ENCODE data around the gene ITIH1. TPM values are rescaled to one million over a fixed set of nuclear protein-coding genes. Genes with fewer than 3 reads are reported as not detected.

ITIH1 gene
- total RNA-seq, 4 donors from 2014 or later: not detected

DNA sequence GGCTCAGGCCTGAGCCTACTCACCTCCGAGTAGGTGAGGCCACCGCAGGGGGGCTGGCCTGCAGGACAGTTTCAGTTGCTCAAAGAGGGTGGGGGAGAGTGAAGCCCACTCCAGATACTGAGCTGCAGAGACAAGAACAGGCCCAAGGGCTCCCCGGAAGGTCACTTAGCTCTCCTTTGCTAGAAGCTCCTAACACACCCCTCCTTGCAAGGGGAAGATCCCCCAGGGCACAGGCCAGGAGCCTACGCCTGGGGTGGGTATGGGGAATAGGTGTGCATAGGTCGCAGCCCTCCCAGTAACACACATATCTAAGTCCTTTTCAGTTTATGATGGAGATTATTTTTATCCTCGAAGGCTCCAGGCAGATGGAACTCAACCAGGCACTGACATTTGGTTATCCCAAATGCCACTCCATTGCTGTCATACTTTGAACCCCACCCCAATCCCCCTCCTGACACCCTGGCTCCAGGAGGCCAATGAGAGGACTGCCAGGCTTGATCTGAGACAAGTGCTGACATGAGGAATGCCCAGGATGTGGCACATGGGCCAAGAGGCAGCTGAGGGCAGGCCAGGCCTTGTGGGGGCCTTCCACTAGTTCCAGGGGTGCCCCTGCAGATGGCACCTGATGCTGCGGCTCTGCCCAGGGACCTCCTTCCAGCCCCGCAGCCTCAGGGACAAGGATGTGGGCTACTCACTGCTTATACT, 58.5 kb downstream of the ITIH1 start:
- Histone ChIP-seq H3K36me3 (no peaks in the 10 kb centered on the region), H3K27me3 (no peaks in the 10 kb centered on the region), H3K9me3 (no peaks in the 10 kb centered on the region), H3K4me1 (peaks cover 5 to 10% (median 6%) of the 10 kb centered on the region in 4 donors), H3K27ac (peak overlapping the region in 3 of 4 donors; percentile 4 to 62 (median 8)), H3K4me3 (no peak overlapping the region)
- no peak for DNase-seq
- TF ChIP-seq, protein P1, sequence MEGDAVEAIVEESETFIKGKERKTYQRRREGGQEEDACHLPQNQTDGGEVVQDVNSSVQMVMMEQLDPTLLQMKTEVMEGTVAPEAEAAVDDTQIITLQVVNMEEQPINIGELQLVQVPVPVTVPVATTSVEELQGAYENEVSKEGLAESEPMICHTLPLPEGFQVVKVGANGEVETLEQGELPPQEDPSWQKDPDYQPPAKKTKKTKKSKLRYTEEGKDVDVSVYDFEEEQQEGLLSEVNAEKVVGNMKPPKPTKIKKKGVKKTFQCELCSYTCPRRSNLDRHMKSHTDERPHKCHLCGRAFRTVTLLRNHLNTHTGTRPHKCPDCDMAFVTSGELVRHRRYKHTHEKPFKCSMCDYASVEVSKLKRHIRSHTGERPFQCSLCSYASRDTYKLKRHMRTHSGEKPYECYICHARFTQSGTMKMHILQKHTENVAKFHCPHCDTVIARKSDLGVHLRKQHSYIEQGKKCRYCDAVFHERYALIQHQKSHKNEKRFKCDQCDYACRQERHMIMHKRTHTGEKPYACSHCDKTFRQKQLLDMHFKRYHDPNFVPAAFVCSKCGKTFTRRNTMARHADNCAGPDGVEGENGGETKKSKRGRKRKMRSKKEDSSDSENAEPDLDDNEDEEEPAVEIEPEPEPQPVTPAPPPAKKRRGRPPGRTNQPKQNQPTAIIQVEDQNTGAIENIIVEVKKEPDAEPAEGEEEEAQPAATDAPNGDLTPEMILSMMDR (IDR thresholded peaks at IDR 0.05): no peak
- TF ChIP-seq POLR2AphosphoS5 (IDR thresholded peaks at IDR 0.05): no peak
- TF ChIP-seq POLR2A (IDR thresholded peaks at IDR 0.05): no peak
- TF ChIP-seq EP300 (IDR thresholded peaks at IDR 0.05; ENCODE audit: low read depth): no peak
- intact Hi-C loops (cut with DNase I; ENCODE audit: low total_unique reads): no loop called here
- 67 to 90% methylated on average over 3 to 8 of the region's 8 CpGs for WGBS, 2 donors (ENCODE audit: low coverage in 1 of 2)
- in situ Hi-C loops (cut with MboI; ENCODE audit: low pct_ligation_motif_present in 1 of 4, low pct_unique_long_range_greater_than_20kb in 1 of 4, low sequenced_read_pairs in 3 of 4): loop anchor here in 1 of 4 donors (25.0 kb wide), 1 partner anchor 251 kb away; no protein-coding TSS in a partner anchor

GRCh38 chr3:52836471-52836845, 59.1 kb downstream of the ITIH1 start:
- Histone ChIP-seq H3K4me3 (no peak overlapping the region), H3K4me1 (peaks cover under 1 to 7% (median 2%) of the 10 kb centered on the region in 4 donors), H3K9me3 (no peaks in the 10 kb centered on the region), H3K36me3 (no peaks in the 10 kb centered on the region), H3K27ac (no peak overlapping the region), H3K27me3 (no peaks in the 10 kb centered on the region)
- intact Hi-C loops (cut with DNase I; ENCODE audit: low total_unique reads) (no loop called here), in situ Hi-C loops (cut with MboI; ENCODE audit: low pct_ligation_motif_present in 1 of 4, low pct_unique_long_range_greater_than_20kb in 1 of 4, low sequenced_read_pairs in 3 of 4) (loop anchor here in 1 of 4 donors (25.0 kb wide), 1 partner anchor 251 kb away; no protein-coding TSS in a partner anchor)
- no peak for DNase-seq
- 90% methylated on average over 2 to 5 of the region's 5 CpGs for WGBS, 2 donors (ENCODE audit: low coverage in 1 of 2)
- no peak for TF ChIP-seq POLR2AphosphoS5 (IDR thresholded peaks at IDR 0.05)
- no peak for TF ChIP-seq POLR2A (IDR thresholded peaks at IDR 0.05)
- TF ChIP-seq, protein P1 (IDR thresholded peaks at IDR 0.05): no peak
- TF ChIP-seq EP300 (IDR thresholded peaks at IDR 0.05; ENCODE audit: low read depth): no peak

DNA sequence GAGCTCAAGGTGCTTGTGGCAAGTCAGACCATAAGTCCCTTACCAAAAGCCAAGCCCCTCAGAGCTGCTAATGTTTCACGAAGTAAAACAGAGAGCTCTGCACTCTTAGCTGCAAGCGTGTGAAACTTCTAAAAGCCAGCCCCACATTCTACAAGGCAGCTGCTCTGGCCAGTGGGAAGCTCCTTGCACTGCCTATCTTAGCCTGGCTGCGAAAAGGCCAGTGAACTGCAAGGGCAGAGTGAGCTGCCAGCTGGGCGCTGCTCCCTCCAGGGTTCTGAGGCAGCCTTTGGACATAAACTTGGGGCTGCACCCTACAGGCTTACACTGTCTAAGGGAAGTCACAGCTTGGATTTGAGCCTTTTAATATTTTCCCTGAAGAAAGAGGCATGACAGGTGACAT, 59.6 kb downstream of the ITIH1 start:
- intact Hi-C loops (cut with DNase I; ENCODE audit: low total_unique reads) (no loop called here), in situ Hi-C loops (cut with MboI; ENCODE audit: low pct_ligation_motif_present in 1 of 4, low pct_unique_long_range_greater_than_20kb in 1 of 4, low sequenced_read_pairs in 3 of 4) (loop anchor here in 1 of 4 donors (25.0 kb wide), 1 partner anchor 250 kb away; no protein-coding TSS in a partner anchor)

DNA sequence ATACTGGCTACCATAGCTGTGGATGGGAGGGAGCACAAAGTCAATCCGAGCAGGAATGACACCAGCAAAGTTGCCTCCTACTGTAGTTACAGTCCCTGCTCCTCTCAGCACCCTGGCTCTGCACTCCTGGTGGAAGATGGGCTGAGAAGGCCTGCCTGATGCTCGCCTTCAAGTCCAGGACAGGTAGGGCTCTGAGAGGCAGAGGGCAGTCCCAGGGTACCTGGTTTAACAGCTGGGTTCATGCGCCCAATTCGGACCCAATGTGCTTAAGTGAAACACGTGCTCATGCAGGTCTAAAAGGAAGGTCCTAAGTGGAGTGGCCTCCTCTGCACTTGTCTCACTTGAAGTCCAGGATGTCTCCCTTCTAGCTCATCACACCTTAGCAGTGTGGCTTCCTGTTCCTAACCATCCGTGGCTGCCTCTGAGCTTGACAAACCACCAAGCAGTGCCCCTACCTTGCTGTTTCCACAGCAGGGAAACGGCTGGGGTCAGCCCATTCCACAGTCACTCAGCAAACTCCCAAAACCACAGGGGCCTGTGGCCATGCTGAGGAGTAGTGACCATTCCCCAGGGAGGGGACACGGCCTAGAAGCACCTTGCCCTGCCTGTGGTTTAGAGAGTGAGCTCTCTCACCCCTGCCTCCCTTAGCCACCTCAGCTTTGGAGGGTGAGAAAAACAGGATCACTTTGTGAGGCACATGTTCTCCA, 61.3 kb downstream of the ITIH1 start:
- in situ Hi-C loops (cut with MboI; ENCODE audit: low pct_ligation_motif_present in 1 of 4, low pct_unique_long_range_greater_than_20kb in 1 of 4, low sequenced_read_pairs in 3 of 4) (loop anchor here in 1 of 4 donors (25.0 kb wide), 1 partner anchor 249 kb away; no protein-coding TSS in a partner anchor), intact Hi-C loops (cut with DNase I; ENCODE audit: low total_unique reads) (no loop called here)
- no peak for TF ChIP-seq POLR2A (IDR thresholded peaks at IDR 0.05)
- TF ChIP-seq EP300 (IDR thresholded peaks at IDR 0.05; ENCODE audit: low read depth): no peak
- TF ChIP-seq POLR2AphosphoS5 (IDR thresholded peaks at IDR 0.05): no peak
- TF ChIP-seq, protein P1 (IDR thresholded peaks at IDR 0.05): no peak
- Histone ChIP-seq H3K36me3 (no peaks in the 10 kb centered on the region), H3K4me1 (peaks cover 0 to 5% (median 0%) of the 10 kb centered on the region in 4 donors), H3K27me3 (no peaks in the 10 kb centered on the region), H3K27ac (no peak overlapping the region), H3K4me3 (no peak overlapping the region), H3K9me3 (no peaks in the 10 kb centered on the region)
- no peak for DNase-seq
- 80 to 85% methylated on average over 1 to 8 of the region's 8 CpGs for WGBS, 2 donors (ENCODE audit: low coverage in 1 of 2)

More for the DNA sequence above, 59.6 kb downstream of the ITIH1 start:
- no peaks in the 10 kb centered on the region for H3K9me3 ChIP-seq
- H3K36me3 ChIP-seq: no peaks in the 10 kb centered on the region
- no peak overlapping the region for H3K27ac ChIP-seq
- WGBS, 2 donors (ENCODE audit: low coverage in 1 of 2): 79% methylated on average over 4 of the region's 4 CpGs; no CpG with 5 or more reads in 1 of the 2 donors
- H3K27me3 ChIP-seq: no peaks in the 10 kb centered on the region
- TF ChIP-seq, protein P1 (IDR thresholded peaks at IDR 0.05): no peak
- no peak for TF ChIP-seq POLR2AphosphoS5 (IDR thresholded peaks at IDR 0.05)
- no peak overlapping the region for H3K4me3 ChIP-seq
- no peak for DNase-seq
- peaks cover 0 to 1% (median 0%) of the 10 kb centered on the region in 4 donors for H3K4me1 ChIP-seq

Data from transverse colon (tissue), 4 donors.